GM19455 (cell line): ENCODE results near the gene PVALEF.

Experiments used
- ATAC-seq: cut with Tn5 transposase; IDR thresholded peaks from one replicate; pipeline ENCODE4 v1.9.1; 2021; ENCODE audit not compliant: unreplicated experiment

The PVALEF gene

DNA sequence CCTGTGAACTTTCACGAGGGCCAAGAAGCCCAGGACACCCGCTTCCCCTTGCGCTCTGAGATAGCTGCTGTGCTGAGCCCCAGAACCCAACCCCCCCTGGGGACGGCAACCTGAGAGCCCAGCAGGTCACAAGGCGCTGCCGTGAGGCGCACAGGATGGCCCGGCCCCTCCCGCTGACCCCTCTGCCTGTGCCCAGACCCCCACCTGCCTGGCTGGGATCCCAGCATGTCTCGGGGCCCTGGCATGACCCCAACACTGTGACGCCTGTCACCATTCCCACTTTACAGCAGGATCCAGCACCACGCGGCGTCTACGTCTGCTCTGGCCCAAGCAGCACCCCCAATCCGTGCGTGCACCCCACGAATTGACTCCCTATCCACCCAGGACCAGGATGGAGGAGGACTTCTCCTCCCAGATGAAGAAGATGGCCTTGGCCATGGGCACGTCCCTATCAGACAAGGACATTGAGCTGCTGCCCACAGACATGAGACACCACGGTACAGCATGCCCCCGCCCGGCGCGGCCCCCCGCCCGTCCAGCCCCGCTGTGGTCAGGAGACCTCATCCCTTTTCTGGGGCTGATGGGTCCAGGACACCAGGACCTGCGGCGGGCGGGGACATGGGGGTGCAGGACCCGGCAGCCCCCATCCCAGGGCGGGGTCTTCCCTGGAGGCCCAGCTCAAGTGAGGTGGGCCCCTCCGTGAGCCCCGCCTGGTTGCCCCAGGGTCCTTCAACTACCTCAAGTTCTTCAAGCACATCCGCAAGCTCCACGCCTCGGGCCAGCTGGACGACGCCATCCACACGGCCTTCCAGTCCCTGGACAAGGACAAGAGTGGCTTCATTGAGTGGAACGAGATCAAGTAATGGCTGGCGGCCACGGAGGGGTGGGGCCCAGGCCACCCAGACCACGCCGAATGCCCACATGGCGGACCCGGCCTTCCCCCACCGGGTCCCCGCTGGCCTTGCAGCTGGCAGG, 15.8 kb downstream of the PVALEF start:
- ATAC-seq = no peak

DNA sequence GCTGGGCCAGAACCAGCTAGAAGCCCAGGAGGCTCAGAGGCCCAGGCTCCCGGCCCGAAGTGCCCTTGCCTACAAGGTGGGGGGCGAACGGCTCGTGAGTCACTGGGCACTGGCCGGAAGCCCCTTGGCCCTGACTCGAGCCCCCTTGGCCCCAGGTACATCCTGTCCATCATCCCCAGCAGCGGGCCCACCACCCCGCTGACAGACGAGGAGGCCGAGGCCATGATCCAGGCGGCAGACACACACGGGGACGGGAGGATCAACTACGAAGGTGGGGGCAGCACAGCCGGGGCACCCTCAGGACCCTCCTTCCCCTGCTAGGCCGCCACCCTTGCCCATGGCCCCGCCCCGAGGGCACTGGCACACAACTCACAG, 16.5 kb downstream of the PVALEF start:
- no peak for ATAC-seq

DNA sequence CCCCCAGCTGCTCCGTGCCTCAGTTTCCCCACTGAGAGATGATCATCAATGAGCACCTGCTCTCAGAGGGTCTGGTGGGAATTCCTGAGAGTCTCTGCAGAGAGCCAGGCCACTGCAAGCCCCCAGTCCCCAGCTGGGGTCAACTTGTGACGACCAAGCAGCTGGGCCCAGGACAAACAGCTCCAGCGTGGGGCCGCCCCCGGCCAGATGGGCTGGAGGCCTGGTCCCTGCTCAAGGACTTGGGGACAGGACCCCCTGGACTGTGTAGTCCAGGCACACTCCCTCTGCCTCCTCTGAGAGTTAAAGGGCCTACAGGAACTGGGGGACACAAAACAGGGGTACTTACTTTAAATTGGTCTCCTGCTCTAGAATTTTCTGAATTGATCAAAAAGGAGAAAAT, 17.3 kb downstream of the PVALEF start:
- no peak for ATAC-seq

DNA sequence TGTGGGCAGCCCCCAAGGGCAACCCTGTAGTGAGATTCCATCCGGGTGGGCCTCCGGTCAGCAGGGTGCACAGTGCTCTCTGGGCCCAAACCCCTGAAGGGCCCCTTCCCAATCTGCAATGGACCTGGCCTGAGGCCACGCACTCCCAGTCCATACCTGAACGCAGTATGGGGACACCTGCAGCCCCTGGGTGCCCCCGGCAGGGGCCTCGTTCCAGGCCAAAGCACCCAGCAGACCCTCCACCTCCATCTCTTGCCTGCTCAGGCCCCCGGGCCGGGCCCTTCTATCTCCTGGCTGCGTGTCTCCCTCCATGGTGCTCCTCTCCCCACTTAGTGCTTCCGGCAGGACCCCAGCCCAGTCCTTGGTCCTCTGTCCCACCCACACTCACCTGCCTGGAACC, 18.0 kb downstream of the PVALEF start:
- no peak for ATAC-seq

DNA sequence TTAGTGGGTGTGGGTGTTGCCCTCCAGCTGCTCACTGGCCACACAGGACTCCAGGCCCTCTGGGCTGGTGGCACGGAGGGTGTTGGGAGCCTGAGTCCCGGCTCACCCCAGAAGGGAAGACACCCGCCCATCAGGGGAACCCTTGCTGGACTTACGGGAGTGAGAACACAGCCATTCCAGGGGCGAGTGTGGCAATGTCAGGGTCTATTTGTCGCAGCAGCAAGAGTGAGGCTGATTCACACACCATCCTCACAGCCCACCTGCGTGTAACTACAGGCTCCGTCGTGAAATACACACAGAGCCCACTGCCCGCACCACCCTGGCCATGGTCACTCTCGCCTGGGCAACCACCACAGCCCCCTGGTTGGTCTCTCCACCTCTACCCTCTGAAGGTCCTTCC, 18.5 kb downstream of the PVALEF start:
- ATAC-seq = no peak

DNA sequence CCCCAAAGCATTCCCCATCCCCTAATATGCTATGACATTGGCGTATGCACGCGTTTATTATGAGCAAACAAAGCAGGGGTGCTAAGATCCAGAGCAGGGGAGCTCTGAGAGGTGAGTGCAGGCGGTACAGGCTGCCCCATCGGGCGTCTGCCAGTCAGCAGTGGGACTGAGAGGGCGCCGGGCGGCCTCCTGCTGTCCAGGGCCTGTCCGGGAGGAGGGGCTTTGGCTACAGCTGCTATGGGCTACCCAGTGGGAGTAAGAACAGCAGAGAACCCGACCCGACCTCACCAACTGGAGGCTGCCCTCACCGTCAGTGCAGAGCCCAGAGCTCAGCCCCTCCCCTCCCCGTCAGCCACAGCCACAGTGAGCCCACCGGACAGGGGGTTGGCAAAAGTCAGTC, 19.2 kb downstream of the PVALEF start:
- ATAC-seq = no peak

DNA sequence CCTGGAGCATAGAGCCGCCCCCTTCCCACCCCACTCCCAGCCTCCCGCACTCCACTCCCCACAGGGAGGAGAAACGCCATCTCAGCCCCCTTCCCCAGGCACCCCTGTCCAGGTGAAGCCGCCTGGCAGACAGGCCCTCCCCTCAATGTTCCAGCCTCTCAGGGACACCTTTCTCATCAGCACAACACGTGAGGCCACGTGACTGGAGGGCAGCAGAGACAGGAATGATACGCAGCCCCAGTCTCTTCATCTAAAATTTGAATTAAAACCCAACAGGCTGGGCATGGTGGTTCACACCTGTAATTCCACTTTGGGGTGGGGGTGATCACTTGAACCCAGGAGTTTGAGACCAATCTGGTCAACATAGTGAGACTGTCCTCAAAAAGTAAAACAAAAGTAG, 20.9 kb downstream of the PVALEF start:
- ATAC-seq = no peak

DNA sequence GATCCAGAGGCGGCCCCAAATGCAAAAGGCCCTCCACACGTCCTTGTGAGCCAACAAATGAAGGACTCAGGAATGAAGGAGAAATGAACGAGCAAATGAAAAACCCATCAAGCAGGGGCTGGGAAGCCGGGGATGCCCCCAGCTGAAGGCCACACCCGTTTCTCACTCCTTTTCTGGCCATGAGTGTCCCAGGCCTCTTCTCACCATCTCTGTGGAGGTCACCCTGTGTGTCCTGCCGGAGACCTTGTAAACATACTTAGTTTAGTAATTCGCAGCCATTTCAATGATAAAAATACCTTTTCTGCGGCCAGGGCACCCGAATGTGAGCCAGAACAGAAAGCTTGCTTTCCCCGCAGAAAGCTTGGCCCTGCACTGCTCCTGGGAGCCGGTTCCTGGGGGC, 21.8 kb downstream of the PVALEF start:
- no peak for ATAC-seq

DNA sequence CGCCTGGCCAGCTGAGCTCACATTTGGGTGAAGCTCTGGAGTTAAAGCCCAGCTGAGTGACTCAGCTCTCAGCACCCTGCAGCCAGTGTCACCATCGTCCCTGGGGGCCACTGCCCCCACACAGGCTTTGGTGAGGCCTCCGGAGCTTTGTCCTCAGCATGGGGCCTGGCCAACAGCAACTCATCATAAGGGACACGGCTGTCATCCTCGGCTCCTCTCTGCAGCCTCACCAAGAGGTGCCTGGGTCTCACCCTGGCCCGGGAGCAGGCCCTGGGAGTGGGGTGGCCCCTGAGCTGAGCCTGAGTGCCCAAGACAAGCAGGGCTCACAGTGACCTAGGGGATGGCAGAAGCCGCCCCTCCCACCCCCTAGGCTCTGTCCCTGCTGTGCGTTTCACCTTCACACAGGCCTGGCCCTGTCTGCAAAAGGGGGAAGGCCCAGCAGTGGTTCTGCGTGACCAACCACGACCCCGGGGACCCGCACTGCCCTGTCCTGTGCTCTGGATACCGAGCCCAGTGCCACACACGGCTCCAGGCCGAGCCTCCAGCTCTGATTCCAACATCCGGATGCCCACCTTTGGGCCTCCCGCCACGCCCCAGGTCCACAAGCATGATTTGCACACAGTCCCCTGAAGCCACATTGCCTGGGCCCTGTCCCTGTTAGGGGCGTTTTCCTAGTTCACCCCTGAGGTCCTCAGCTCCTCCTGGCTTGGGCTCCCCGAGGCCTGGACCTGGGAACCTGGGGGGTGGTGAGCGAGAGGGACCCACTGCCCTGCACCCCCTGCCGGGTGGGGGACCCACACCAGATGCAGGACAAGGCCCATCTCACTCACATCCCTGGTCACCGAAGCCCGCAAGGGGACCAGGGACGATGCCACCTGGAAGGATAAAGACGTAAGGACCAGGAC, 22.5 kb downstream of the PVALEF start:
- no peak for ATAC-seq

DNA sequence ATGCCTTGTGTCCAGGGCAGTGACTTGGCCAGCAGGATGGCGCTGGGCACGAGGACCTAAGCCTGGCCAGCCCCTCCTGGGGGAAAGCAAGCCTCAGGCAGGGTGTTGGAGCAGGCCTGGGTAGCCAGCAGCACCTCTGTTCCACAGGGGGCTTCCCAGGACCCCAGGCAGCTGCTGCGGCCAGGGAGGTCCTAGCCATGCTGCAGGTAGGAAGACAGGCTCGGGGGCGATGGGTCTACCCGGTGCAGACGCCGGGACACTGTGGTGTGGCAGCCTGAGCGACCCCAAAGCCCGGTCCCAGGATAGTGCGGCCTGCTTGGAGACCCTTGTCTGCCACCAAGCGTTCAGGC, 23.2 kb downstream of the PVALEF start:
- no peak for ATAC-seq

DNA sequence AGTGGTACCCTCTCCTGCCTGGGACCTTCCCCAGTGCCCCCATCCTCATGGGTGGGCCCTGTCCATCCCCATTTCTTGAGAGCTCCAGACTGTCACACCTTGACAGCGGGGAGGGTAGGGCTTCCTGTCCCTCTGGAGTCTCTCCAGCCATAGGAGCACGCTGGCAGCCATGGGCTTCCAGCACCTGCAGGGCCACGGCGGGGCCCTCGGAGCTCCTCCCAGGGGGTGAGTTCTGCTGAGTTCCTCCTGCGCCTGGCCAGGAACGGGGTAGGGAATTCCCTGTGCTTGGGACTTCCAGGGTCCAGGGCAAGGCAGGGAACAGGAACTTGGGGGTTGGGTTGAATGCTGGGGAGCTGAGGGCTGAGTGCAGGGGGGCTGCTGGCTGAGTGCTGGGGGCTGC, 23.7 kb downstream of the PVALEF start:
- no peak for ATAC-seq

DNA sequence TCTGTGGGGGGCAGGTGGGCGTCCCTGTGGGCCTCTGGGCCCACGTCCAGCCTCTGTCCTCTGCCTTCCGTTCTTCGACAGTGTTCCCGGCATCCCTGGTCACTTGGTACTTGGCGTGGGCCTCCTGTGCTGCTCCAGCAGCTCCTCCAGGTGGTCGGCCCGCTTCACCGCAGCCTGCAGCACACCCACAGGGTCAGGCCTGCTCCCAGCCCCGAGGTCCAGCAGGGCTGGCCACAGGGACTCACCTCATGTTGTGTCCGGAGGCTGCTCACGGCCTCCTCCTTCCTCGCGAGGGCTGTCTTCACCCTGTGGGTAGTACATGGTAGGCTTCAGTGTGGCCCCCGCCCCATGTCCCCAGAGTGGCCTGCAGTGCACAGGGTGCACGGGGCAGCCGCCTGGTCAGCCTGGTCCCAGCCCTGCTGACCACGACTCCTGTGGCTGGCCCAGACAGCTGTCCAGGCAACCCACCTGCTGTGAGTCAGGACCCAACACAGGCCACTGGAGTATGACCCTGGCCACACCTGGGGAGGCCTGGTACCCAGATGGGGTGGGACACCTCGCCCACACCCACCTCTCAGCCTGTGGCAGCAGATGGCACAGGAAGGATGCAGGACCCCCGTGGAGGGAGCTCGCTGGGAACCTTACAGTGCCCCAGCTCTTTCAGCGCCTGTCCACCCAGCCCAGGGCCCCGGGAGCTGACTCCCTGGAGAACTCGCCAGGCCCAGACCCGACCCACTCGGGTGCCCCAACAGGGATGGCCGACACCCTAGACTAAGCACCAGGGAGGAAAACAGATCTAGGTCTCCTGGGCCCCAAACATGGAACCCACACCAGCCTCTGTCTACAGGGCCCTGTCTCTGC, 24.6 kb downstream of the PVALEF start:
- ATAC-seq = no peak

DNA sequence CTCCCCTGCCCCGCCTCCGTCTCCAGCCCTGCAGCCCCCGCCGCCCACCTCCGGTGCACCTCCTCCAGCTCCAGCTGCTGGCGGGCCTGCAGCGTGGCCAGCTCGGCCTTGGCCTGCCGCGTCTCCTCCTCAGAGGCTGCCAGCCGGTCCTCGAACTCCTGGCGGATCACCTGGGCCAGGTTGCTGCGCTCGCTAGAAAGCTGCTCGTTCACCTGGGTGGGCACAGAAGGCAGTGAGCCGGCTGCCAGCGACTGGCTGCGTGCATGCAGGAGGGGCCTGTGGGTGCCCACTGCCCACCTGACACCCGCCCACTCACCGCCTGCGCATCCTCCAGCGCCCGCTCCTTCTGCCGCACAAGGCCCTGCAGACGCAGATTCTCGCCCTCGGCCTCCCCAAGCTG, 25.3 kb downstream of the PVALEF start:
- ATAC-seq = no peak

DNA sequence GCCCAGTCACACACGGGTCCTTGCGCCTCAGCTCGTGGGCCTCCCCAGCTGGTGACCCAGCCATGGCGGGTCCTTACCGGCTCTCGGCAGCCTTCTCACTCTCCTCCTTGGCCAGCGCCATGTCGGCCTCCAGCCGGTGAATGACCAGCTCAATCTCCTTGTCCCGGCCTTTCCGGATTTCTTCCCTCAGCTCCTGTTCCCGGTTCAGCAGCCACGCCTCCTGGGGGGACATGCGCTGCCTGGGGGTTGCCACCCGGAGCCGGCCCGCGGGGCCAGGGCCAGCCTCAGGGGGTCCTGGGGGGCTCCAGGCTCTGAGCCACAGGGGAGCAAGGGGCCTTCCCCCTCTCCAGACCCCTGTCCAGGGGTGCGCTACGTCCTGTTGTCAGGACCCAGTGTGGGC, 25.8 kb downstream of the PVALEF start:
- no peak for ATAC-seq

DNA sequence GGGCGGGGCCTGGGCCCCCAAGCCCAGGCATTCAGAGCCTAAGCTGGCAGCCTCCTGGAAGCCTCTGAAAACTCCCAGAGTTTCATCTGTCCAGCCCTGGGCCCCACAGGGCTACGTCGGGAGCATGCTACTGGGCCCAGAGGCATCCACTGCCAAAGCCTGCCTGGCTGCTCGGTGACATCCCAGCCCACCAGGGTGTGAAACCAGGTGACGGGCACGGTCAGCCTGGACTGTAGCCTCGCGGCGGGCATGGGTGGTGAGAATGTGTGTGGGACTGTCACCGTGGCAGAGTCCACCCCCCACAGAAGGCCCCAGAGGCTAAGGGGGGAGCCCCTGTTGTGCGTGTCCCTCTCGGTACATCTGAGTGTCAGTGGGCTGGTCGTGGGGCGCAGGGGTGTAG, 26.3 kb downstream of the PVALEF start:
- ATAC-seq = no peak

DNA sequence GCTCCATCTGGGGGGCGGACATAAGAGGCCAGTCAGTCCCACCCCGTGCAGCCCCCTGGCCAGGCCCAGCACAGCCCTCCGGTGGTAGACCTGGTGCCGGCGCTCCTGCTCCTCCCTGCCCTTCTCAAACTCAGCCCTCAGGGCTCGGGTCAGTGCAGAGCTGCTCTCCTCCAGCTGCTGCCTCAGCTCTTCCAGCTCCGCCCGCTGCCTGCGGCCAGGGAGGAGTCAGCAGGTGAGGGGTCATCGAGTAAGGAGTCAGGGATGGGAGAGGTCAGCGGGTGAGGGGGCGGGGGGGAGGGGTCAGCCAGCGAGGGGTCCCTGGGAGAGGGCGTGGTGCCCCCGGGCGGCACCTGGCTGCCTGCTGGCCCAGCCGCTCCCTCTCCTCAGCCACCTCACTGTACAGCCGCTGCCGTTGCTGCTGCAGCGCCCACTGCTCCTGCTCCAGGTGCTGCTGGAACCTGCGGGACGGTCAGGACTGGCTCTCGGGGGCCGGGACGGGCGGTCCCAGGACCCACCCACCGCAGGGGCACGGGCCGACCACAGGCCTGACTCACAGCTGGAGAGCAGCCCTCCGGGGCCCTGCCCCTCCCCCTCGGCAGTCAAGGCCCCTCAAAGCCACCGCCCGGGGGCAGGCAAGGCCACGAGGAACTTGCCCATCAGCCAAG, 27.2 kb downstream of the PVALEF start:
- no peak for ATAC-seq

DNA sequence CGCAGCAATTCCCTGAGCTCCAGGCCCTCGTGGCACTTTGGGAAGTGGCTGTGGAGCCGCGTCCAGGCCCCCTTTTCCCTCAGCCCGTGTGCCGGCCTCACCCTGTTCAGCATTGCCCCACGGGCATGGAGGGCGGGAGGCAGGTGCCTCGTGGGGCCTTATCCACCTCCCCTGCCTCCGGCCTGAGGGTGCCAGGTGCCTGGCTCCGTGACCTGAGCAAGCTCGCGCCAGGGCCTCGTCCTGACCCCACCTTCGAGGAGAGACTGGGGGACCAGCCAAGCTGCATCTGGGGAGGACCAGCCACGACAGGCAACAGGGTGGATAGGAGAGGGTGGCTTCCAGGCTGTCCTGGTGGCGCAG, 27.7 kb downstream of the PVALEF start:
- ATAC-seq = no peak

DNA sequence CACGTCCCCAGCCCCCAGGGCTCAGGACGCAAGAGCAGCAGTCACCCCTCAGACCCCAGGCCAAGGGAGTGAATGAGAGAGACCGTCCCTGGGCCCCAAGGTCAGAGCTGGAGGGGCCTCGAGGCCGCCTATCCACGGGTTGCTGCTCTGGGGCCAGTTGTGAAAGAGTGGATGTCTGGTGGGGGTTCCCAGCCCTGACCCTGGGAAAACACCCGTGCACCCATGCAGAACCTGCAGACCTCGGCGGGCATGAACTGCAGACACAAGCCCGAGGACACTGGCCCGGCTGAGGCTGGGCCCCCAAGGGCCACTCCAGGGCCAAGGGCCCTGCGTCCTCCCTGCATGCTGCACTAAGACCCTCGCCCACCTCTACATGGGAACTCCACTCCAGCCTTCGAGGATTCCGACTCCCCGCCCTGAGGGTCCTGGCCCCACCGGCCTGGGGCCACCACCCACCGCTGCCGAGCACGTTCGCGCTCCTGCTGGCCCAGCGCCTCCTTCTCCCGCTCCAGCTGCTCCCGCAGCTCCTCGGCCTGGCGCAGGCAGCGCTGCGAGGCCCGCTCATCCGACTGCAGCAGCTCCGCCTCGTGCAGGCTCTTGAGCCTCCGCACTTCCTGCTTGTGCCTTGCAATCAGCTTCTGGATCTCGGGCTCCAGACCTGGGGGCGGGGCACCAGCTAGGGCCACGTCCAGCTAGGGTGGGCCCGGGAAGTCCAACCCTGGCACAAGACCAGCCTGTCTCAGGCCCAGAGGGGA, 28.3 kb downstream of the PVALEF start:
- no peak for ATAC-seq

DNA sequence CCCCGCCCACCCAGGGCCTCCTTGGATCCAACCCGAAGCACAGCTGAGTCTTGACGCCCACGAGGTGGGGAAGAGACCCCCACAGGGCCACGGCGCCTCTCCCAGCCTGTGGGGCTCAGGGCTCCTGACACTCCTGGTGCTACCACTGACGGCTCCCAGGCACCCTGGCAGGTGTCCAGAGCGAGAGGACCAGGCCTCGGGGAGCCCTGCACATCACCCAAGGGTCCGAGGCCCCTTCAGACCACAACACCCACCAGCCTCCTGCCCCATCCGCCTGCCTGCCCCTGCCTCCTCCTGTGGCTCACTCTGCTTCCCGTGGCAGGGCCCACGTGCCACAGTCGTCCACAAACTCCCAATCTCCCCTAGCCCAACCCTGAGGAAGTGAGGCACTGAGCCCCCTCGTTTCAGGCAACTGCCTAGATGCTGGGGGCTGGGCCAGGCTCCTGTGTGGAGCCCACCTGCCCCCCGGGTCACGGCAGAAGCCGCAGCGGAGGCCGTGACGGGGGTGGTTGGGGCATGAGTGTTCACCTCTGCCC, 29.0 kb downstream of the PVALEF start:
- no peak for ATAC-seq
